ENCODE results near the gene INVS. TPM values are rescaled to one million over a fixed set of nuclear protein-coding genes. Genes with fewer than 3 reads are reported as not detected.
"Not testable (repeated sequence)": the region's sequence is repeated elsewhere in the genome, so short reads cannot be mapped to it uniquely, and the experiment has no call there.

Gene INVS
- 10 to 100 TPM; 15.3 to 17.7 TPM for total RNA-seq

GRCh38 chr9:100098887-100099721, at the start of gene INVS, which contains the start of gene ERP44:
Gene INVS, plus strand, starts transcription at chr9:100099243. Its CDS starts 5,279 bp downstream, at chr9:100104522.
Gene ERP44, minus strand, starts transcription at chr9:100099000. Its CDS starts 160 bp downstream, at chr9:100098840.
- Mint-ChIP-seq H3K27ac (peak within 1 kb of the TSS; percentile 95), H3K27me3 (no peaks in the 10 kb centered on the region), H3K4me1 (peaks cover 15% of the 10 kb centered on the region), H3K4me3 (peak within 1 kb of the TSS; percentile 98), H3K36me3 (ENCODE audit: low read depth) (peaks cover 13% of the 10 kb centered on the region), H3K9me3 (no peaks in the 10 kb centered on the region)
- ATAC-seq (replicated peaks) = peak; percentile 98

GRCh38 chr9:100049551-100049950, 49.5 kb upstream of the INVS start:
- no peak for ATAC-seq (replicated peaks)
- H3K4me1 Mint-ChIP-seq = peaks cover 10% of the 10 kb centered on the region
- H3K4me3 Mint-ChIP-seq = no peak overlapping the region
- no peaks in the 10 kb centered on the region for H3K9me3 Mint-ChIP-seq
- H3K27ac Mint-ChIP-seq = no peak overlapping the region
- H3K36me3 Mint-ChIP-seq (ENCODE audit: low read depth) = peaks cover 78% of the 10 kb centered on the region
- no peaks in the 10 kb centered on the region for H3K27me3 Mint-ChIP-seq

DNA sequence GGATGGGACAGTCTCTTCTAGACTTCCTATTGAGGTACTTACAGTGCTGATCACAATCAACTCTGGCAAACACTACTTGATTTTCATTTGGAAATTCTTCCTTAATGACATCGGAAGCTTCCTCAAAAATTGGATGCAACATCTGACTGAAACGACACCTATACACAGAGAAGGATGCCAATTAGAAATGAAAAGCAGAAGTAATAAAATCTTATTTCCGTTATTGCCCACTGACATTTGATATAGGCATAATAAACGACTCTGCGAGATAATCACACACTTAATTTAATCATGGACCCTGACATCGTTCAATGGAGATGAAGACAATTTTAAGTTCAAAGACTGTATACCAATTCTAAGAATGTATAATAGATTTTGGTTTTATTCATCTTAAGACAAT, 46.7 kb upstream of the INVS start:
- Mint-ChIP-seq H3K27ac (no peak overlapping the region), H3K36me3 (ENCODE audit: low read depth) (peaks cover 82% of the 10 kb centered on the region), H3K4me1 (peaks cover 2% of the 10 kb centered on the region), H3K9me3 (no peaks in the 10 kb centered on the region), H3K4me3 (no peak overlapping the region), H3K27me3 (no peaks in the 10 kb centered on the region)
- no peak for ATAC-seq (replicated peaks)

- no peaks in the 10 kb centered on the region for H3K27me3 Mint-ChIP-seq
- no peak overlapping the region for H3K27ac Mint-ChIP-seq
- H3K4me3 Mint-ChIP-seq = no peak overlapping the region
- no peak for ATAC-seq (replicated peaks)
- peaks cover 73% of the 10 kb centered on the region for H3K36me3 Mint-ChIP-seq (ENCODE audit: low read depth)
- H3K4me1 Mint-ChIP-seq = no peaks in the 10 kb centered on the region
- H3K9me3 Mint-ChIP-seq = no peaks in the 10 kb centered on the region
Observed at GRCh38 chr9:100056561-100056960, 42.5 kb upstream of the INVS start.

DNA sequence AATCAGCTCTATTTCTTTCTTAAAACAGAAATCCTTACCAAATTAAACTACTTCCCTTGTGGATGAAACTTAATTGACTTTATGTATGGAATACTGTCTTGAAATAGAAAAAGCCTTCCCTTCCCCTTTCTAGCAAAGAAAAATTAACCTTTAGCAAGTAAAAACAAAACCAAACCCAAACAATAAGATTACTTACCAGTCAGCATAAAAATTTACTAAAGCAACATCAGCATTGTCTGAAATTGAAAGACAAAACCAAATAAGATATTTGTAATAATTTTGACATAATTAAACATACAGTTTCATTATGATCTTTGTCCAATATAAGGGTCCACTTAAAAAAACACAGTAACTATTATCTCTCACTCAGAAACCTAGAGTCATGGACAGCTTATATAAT, 41.4 kb upstream of the INVS start:
- Mint-ChIP-seq H3K36me3 (ENCODE audit: low read depth) (peaks cover 62% of the 10 kb centered on the region), H3K9me3 (no peaks in the 10 kb centered on the region), H3K4me3 (no peak overlapping the region), H3K4me1 (no peaks in the 10 kb centered on the region), H3K27me3 (no peaks in the 10 kb centered on the region), H3K27ac (peak overlapping the region; percentile 5)
- ATAC-seq (replicated peaks) = no peak

DNA sequence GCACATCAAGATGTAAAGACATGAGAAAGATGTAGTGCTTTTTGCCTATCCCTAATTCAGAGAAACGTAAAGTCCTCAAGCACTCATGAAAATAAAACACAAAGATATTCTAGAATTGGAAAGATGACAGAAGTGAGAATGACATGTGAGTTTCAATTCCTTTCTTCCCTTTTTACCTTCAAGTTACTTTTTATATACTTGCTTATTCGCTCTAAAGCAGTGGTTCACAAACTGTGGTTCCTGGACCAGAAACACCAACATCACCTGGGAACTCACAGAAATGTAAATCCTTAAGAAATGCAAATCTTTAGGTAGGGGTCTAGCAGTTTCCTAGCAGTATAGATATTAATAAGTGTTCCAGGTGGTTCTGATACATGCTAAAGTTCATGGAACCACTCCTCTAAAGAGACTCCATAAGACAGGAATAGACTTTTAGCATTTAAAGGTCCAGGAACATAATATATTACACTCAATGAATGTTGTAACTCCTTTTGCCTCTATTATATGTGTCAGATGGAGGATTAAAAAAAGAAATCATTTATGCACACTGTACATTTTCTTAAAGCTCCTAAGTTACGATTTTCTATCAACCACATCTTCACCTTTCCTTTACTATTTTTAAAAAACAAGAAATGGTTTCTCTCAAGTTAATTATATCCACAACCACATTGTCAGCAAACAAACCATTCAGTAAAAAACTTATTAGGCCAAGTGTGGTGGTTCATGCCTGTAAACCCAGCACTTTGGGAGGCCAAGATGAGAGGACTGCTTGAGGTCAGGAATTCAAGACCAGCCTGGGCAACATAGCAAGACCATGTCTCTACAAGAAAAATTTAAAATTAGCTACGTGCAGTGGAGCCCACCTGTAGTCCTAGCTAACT, 40.1 kb upstream of the INVS start:
- Mint-ChIP-seq H3K9me3 (no peaks in the 10 kb centered on the region), H3K36me3 (ENCODE audit: low read depth) (peaks cover 55% of the 10 kb centered on the region), H3K4me3 (no peak overlapping the region), H3K27me3 (no peaks in the 10 kb centered on the region), H3K27ac (no peak overlapping the region), H3K4me1 (no peaks in the 10 kb centered on the region)
- ATAC-seq (replicated peaks) = no peak

DNA sequence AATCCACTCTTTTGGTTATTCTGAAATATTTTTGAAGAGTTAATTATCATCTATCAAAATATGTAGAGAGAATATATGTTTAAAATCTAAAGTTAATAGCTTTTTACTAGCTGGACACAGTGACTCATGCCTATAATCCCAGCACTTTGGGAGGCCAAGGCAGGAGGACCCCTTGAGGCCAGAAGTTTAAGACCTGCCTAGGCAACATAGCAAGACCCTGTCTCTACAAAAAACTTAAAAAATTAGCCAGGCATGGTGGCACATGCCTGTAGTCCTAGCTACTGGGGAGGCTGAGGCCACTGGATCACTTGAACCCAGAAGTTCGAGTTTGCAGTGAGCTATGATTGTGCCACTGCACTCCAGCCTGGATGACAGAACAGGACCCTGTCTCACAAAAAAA, 36.4 kb upstream of the INVS start:
- H3K36me3 Mint-ChIP-seq (ENCODE audit: low read depth) = peaks cover 21% of the 10 kb centered on the region
- H3K4me3 Mint-ChIP-seq; H3K4me1 Mint-ChIP-seq; H3K27me3 Mint-ChIP-seq; ATAC-seq (replicated peaks); H3K27ac Mint-ChIP-seq; H3K9me3 Mint-ChIP-seq: not testable (repeated sequence)

- Mint-ChIP-seq H3K36me3 (ENCODE audit: low read depth) (peaks cover 16% of the 10 kb centered on the region), H3K27me3 (no peaks in the 10 kb centered on the region), H3K4me1 (no peaks in the 10 kb centered on the region), H3K4me3 (no peak overlapping the region), H3K27ac (no peak overlapping the region), H3K9me3 (no peaks in the 10 kb centered on the region)
- ATAC-seq (replicated peaks) = no peak
Observed at GRCh38 chr9:100063185-100063584, 35.9 kb upstream of the INVS start.

DNA sequence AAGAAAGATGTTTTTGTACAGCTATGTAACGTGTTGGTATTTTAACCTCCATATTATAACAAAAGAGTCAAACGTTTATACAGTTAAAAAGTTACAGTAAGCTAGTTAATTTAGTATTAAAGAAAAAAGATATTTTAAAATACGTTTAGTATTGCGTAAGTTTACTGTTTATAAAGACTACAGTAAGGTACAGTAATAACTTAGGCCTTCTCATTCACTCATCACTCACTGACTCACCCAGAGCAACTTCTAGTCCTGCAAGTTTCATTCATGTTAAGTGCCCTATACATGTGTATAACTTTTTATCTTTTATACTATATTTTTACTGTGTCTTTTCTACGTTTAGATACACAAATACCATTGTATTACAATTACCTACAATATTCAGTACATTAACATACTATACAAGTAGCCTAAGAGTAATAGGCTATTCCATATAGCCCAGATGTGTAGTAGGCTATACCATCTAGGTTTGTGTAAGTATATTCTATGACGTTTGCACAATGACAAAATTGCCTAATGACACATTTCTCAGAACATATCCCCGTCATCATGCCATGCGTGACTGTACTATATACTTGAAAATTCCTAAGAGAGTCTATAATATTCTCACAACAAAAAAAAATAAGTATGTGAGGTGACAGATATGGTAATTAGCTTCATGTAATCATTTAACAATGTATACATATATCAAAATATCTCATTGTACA, 34.0 kb upstream of the INVS start:
- peak; percentile 48 for ATAC-seq (replicated peaks)
- no peaks in the 10 kb centered on the region for H3K9me3 Mint-ChIP-seq
- no peaks in the 10 kb centered on the region for H3K27me3 Mint-ChIP-seq
- H3K36me3 Mint-ChIP-seq (ENCODE audit: low read depth) = no peaks in the 10 kb centered on the region
- no peaks in the 10 kb centered on the region for H3K4me1 Mint-ChIP-seq
- H3K27ac Mint-ChIP-seq = no peak overlapping the region
- H3K4me3 Mint-ChIP-seq = no peak overlapping the region

GRCh38 chr9:100066539-100066938, 32.5 kb upstream of the INVS start:
- ATAC-seq (replicated peaks) = no peak
- Mint-ChIP-seq H3K9me3 (no peaks in the 10 kb centered on the region), H3K4me3 (no peak overlapping the region), H3K4me1 (no peaks in the 10 kb centered on the region), H3K27me3 (no peaks in the 10 kb centered on the region), H3K36me3 (ENCODE audit: low read depth) (no peaks in the 10 kb centered on the region), H3K27ac (no peak overlapping the region)

GRCh38 chr9:100067990-100068389, 31.1 kb upstream of the INVS start:
- H3K27me3 Mint-ChIP-seq; H3K27ac Mint-ChIP-seq; H3K4me3 Mint-ChIP-seq; H3K36me3 Mint-ChIP-seq (ENCODE audit: low read depth); H3K9me3 Mint-ChIP-seq; ATAC-seq (replicated peaks); H3K4me1 Mint-ChIP-seq: not testable (repeated sequence)

DNA sequence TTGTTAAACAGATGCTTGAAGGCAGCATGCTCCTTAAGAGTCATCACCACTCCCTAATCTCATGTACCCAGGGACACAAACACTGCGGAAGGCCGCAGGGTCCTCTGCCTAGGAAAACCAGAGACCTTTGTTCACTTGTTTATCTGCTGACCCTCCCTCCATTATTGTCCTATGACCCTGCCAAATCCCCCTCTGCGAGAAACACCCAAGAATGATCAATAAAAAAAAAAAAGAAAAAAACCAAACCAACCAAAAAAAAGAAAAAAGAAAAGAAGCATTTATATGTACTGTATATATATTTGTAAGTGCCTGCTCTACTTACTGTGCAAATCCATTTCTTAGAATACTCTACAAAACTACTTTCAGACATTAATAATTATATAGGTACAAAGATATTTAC, 30.0 kb upstream of the INVS start:
- H3K27me3 Mint-ChIP-seq; H3K27ac Mint-ChIP-seq; H3K36me3 Mint-ChIP-seq (ENCODE audit: low read depth); H3K4me3 Mint-ChIP-seq; H3K9me3 Mint-ChIP-seq; ATAC-seq (replicated peaks); H3K4me1 Mint-ChIP-seq: not testable (repeated sequence)

DNA sequence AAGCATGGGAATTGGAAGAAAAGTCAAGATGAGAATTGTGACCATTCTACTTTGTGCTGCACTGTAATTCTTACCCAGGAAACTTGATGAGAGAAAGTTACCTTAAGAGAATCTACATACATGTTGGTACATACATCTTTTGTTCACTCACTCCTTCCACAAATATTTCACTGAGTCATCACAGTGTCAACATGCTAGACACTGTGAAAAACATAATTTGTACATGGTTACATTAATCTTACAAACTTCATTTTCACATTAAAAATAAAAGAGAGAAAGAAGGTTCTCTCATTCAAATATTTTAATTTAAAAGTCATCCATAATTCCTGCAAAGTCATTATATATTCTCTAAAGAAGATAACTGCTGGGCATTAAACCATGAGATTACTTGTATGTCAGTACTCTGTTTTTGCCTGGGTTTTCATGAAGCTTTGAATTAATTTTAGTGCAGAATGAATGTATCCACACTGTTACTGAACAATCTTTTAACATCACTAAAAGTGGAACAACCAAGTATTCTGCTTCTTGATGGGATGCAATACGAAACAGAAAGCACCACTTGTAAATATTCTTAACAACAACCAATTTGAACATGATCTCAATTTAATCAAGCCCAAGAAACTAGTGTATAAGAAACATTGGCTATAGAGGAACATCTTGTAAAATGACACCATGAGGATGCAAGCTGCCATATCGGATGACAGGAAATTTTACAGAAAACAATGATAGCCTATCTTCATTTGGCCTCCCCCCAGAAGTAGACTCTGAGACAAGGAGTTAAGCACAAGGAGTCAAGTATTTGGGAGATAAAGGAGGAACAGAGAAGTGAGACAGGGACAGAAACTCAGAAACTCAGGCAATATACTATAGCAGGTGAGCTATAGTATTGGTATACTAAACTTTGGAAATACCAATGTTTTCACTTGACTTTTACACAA, 28.7 kb upstream of the INVS start:
- Mint-ChIP-seq H3K9me3 (no peaks in the 10 kb centered on the region), H3K36me3 (ENCODE audit: low read depth) (no peaks in the 10 kb centered on the region), H3K4me1 (peaks cover 9% of the 10 kb centered on the region), H3K27me3 (no peaks in the 10 kb centered on the region), H3K27ac (no peak overlapping the region), H3K4me3 (no peak overlapping the region)
- no peak for ATAC-seq (replicated peaks)
